IPS DF 6.9 (cell line): ENCODE data around the gene CCDC179.

Experiments
- DNase-seq: peaks from one replicate; pipeline ENCODE4 v3.0.0-alpha.2; 2013; ENCODE audit warnings: low read depth, low spot score
- H3K27ac ChIP-seq: one replicate; pipeline ENCODE4 v1.5.1; 2013; ENCODE audit warnings: low read length, control low read depth
- H3K27me3 ChIP-seq: 2 replicates; pipeline ENCODE4 v1.6.1; 2013; ENCODE audit warnings: mild to moderate bottlenecking, low read length; ENCODE audit not compliant: control insufficient read depth, insufficient read depth
- H3K36me3 ChIP-seq: 2 replicates; pipeline ENCODE4 v1.6.1; 2013; ENCODE audit warnings: low read length; ENCODE audit not compliant: control insufficient read depth, insufficient read depth
- H3K4me1 ChIP-seq: 2 replicates; pipeline ENCODE4 v1.6.1; 2013; ENCODE audit warnings: low read length; ENCODE audit not compliant: control insufficient read depth, insufficient read depth
- H3K4me3 ChIP-seq: 2 replicates; pipeline ENCODE4 v1.5.1; 2013; ENCODE audit warnings: mild to moderate bottlenecking, low read length
- H3K9me3 ChIP-seq: 2 replicates; pipeline ENCODE4 v1.6.1; 2013; ENCODE audit warnings: low read length, inconsistent platforms; ENCODE audit not compliant: control insufficient read depth, insufficient read depth
- WGBS: extraction: QIAGEN DNeasy Blood & Tissue Kit; methylation state at CpG from one replicate; pipeline ENCODE4 v1.1.7; 2013; ENCODE audit warnings: mixed read lengths, missing lambda C conversion rate; ENCODE audit not compliant: insufficient read length, insufficient coverage; 5-methylcytosine and 5-hydroxymethylcytosine counted together

CCDC179 gene

GRCh38 chr11:22860241-22860640, at the start of gene CCDC179:
TSS of gene CCDC179 (minus strand) at chr11:22860474. CDS start at chr11:22860421, 53 bp downstream.
- no CpG with 5 or more reads among the region's 4 CpGs for WGBS
- Histone ChIP-seq H3K27me3 (no peaks in the 10 kb centered on the region), H3K9me3 (no peaks in the 10 kb centered on the region), H3K4me1 (no peaks in the 10 kb centered on the region; the same call in 1 of the 2 replicates), H3K4me3 (no peak within 1 kb of the TSS), H3K27ac (no peak within 1 kb of the TSS), H3K36me3 (no peaks in the 10 kb centered on the region)
- no peak for DNase-seq

GRCh38 chr11:22903782-22904181, 43.5 kb upstream of the CCDC179 start:
- no peak overlapping the region for H3K4me3 ChIP-seq
- no peak overlapping the region for H3K27ac ChIP-seq
- no peak for DNase-seq
- no CpG with 5 or more reads among the region's 1 CpG for WGBS
- no peaks in the 10 kb centered on the region for H3K4me1 ChIP-seq
- no peaks in the 10 kb centered on the region for H3K9me3 ChIP-seq
- H3K36me3 ChIP-seq: no peaks in the 10 kb centered on the region
- H3K27me3 ChIP-seq: no peaks in the 10 kb centered on the region

GRCh38 chr11:22901603-22902002, 41.3 kb upstream of the CCDC179 start:
- no peak overlapping the region for H3K27ac ChIP-seq
- WGBS: no CpG with 5 or more reads among the region's 4 CpGs
- H3K4me1 ChIP-seq: no peaks in the 10 kb centered on the region
- no peaks in the 10 kb centered on the region for H3K36me3 ChIP-seq
- H3K9me3 ChIP-seq: no peaks in the 10 kb centered on the region
- no peak overlapping the region for H3K4me3 ChIP-seq
- no peak for DNase-seq
- H3K27me3 ChIP-seq: no peaks in the 10 kb centered on the region

GRCh38 chr11:22900764-22901486, 40.7 kb upstream of the CCDC179 start:
- no peaks in the 10 kb centered on the region for H3K27me3 ChIP-seq
- H3K27ac ChIP-seq: no peak overlapping the region
- H3K4me1 ChIP-seq: no peaks in the 10 kb centered on the region
- no peaks in the 10 kb centered on the region for H3K36me3 ChIP-seq
- no peak for DNase-seq
- no peak overlapping the region for H3K4me3 ChIP-seq
- no peaks in the 10 kb centered on the region for H3K9me3 ChIP-seq

GRCh38 chr11:22898036-22898435, 37.8 kb upstream of the CCDC179 start:
- no peak for DNase-seq
- no CpG with 5 or more reads among the region's 5 CpGs for WGBS
- no peaks in the 10 kb centered on the region for H3K27me3 ChIP-seq
- no peak overlapping the region for H3K4me3 ChIP-seq
- no peak overlapping the region for H3K27ac ChIP-seq
- no peaks in the 10 kb centered on the region for H3K36me3 ChIP-seq
- H3K9me3 ChIP-seq: no peaks in the 10 kb centered on the region
- H3K4me1 ChIP-seq: no peaks in the 10 kb centered on the region

- Histone ChIP-seq H3K9me3 (no peaks in the 10 kb centered on the region), H3K27ac (no peak overlapping the region), H3K4me3 (no peak overlapping the region), H3K36me3 (no peaks in the 10 kb centered on the region), H3K27me3 (no peaks in the 10 kb centered on the region), H3K4me1 (no peaks in the 10 kb centered on the region)
- DNase-seq: no peak
- no CpG with 5 or more reads among the region's 2 CpGs for WGBS
These were observed 30.0 kb upstream of the CCDC179 start for GRCh38 chr11:22890227-22890626.

GRCh38 chr11:22884217-22884616, 23.9 kb upstream of the CCDC179 start:
- WGBS: no CpG with 5 or more reads among the region's 1 CpG
- no peaks in the 10 kb centered on the region for H3K27me3 ChIP-seq
- H3K4me3 ChIP-seq: no peak overlapping the region
- no peaks in the 10 kb centered on the region for H3K4me1 ChIP-seq
- DNase-seq: no peak
- no peak overlapping the region for H3K27ac ChIP-seq
- H3K9me3 ChIP-seq: no peaks in the 10 kb centered on the region
- H3K36me3 ChIP-seq: no peaks in the 10 kb centered on the region

- Histone ChIP-seq H3K4me3 (no peak overlapping the region), H3K4me1 (no peaks in the 10 kb centered on the region), H3K9me3 (no peaks in the 10 kb centered on the region), H3K27ac (no peak overlapping the region), H3K36me3 (no peaks in the 10 kb centered on the region), H3K27me3 (no peaks in the 10 kb centered on the region)
- WGBS: no CpG with 5 or more reads among the region's 2 CpGs
- no peak for DNase-seq
These were observed 19.4 kb upstream of the CCDC179 start for GRCh38 chr11:22879630-22880029.

- no peaks in the 10 kb centered on the region for H3K36me3 ChIP-seq
- H3K4me3 ChIP-seq: no peak overlapping the region
- no peaks in the 10 kb centered on the region for H3K4me1 ChIP-seq
- H3K27ac ChIP-seq: no peak overlapping the region
- no peaks in the 10 kb centered on the region for H3K27me3 ChIP-seq
- DNase-seq: no peak
- no peaks in the 10 kb centered on the region for H3K9me3 ChIP-seq
These were observed 18.3 kb upstream of the CCDC179 start for GRCh38 chr11:22878604-22879003.

GRCh38 chr11:22878039-22878438, 17.8 kb upstream of the CCDC179 start:
- Histone ChIP-seq H3K36me3 (no peaks in the 10 kb centered on the region), H3K4me3 (no peak overlapping the region), H3K4me1 (no peaks in the 10 kb centered on the region), H3K9me3 (no peaks in the 10 kb centered on the region), H3K27ac (no peak overlapping the region), H3K27me3 (no peaks in the 10 kb centered on the region)
- DNase-seq: no peak

GRCh38 chr11:22875869-22876473, 15.7 kb upstream of the CCDC179 start:
- no CpG with 5 or more reads among the region's 2 CpGs for WGBS
- no peaks in the 10 kb centered on the region for H3K36me3 ChIP-seq
- no peak overlapping the region for H3K4me3 ChIP-seq
- no peaks in the 10 kb centered on the region for H3K9me3 ChIP-seq
- H3K27ac ChIP-seq: no peak overlapping the region
- DNase-seq: peak; percentile 55
- H3K27me3 ChIP-seq: no peaks in the 10 kb centered on the region
- no peaks in the 10 kb centered on the region for H3K4me1 ChIP-seq
